ENCODE measurements around the gene IGF1. TPM values are rescaled to one million over a fixed set of nuclear protein-coding genes. Genes with fewer than 3 reads are reported as not detected.

Gene IGF1
- polyA plus RNA-seq, 1 of the 3 experiments (the other 2 are of a cell fraction), result 0.07 TPM

GRCh38 chr12:102468261-102468915, 12.0 kb downstream of the IGF1 start:
- Histone ChIP-seq H3F3A (replicated peaks; ENCODE audit: insufficient read depth) (peaks cover 1% of the 10 kb centered on the region), H3K4me2 (no peak overlapping the region), H4K20me1 (ENCODE audit: insufficient read depth) (no peaks in the 10 kb centered on the region), H3K9me2 (no peaks in the 10 kb centered on the region), H3K27me3 (ENCODE audit: insufficient read depth) (no peaks in the 10 kb centered on the region), H3K9me3 (no peaks in the 10 kb centered on the region), H3K9ac (no peak overlapping the region), H2AFZ (ENCODE audit: low read depth) (no peak overlapping the region), H3K4me3 (ENCODE audit: low read depth in 2 of 2, low read length in 1 of 2) (no peak overlapping the region), H3K27ac (ENCODE audit: low read depth in 2 of 2, low read length in 1 of 2) (no peak overlapping the region), H3K36me3 (replicated peaks in 1 of 2; ENCODE audit: control insufficient read depth in 1 of 2, insufficient read depth in 2 of 2, low read length in 1 of 2) (no peaks in the 10 kb centered on the region), H3K4me1 (ENCODE audit: control insufficient read depth in 1 of 2, insufficient read depth in 2 of 2, low read depth in 1 of 2, low read length in 1 of 2) (no peaks in the 10 kb centered on the region), H3K79me2 (ENCODE audit: insufficient read depth) (no peaks in the 10 kb centered on the region)
- CTCF ChIA-PET, result interaction anchor here (0.6 to 1.4 kb wide), 2 partner anchors 14 to 1068 kb away, joined by 3 to 5 read pairs; no protein-coding TSS in a partner anchor
- no peak for DNase-seq
- TF ChIP-seq TCF12 (IDR thresholded peaks at IDR 0.05) (peak; percentile 7; the same call in 1 of the 2 replicates), YY1 (IDR thresholded peaks at IDR 0.05; ENCODE audit: low read depth) (no peak)
- 15% methylated on average over 5 of the region's 5 CpGs for WGBS (ENCODE audit: low lambda C conversion rate)
- POLR2A ChIA-PET, result no interaction called here

- DNase-seq, result no peak
- peaks cover 0 to 5% of the 10 kb centered on the region in 2 experiments; a peak in 1 of 4 replicates for H3K4me1 ChIP-seq (ENCODE audit: control insufficient read depth in 1 of 2, insufficient read depth in 2 of 2, low read depth in 1 of 2, low read length in 1 of 2)
- no peaks in the 10 kb centered on the region for H3K9me3 ChIP-seq
- no peaks in the 10 kb centered on the region for H3K36me3 ChIP-seq (replicated peaks in 1 of 2; ENCODE audit: control insufficient read depth in 1 of 2, insufficient read depth in 2 of 2, low read length in 1 of 2)
- no peaks in the 10 kb centered on the region for H3K79me2 ChIP-seq (ENCODE audit: insufficient read depth)
- H3K27ac ChIP-seq (ENCODE audit: low read depth in 2 of 2, low read length in 1 of 2), result no peak overlapping the region
- 26% methylated on average over 9 of the region's 9 CpGs for WGBS (ENCODE audit: low lambda C conversion rate)
- no peak overlapping the region for H2AFZ ChIP-seq (ENCODE audit: low read depth)
- H3F3A ChIP-seq (replicated peaks; ENCODE audit: insufficient read depth), result peaks cover 12% of the 10 kb centered on the region
- H3K9ac ChIP-seq, result no peak overlapping the region
- ChIA-PET CTCF (no interaction called here), POLR2A (no interaction called here)
- H3K9me2 ChIP-seq, result no peaks in the 10 kb centered on the region
- H4K20me1 ChIP-seq (ENCODE audit: insufficient read depth), result no peaks in the 10 kb centered on the region
- H3K27me3 ChIP-seq (ENCODE audit: insufficient read depth), result no peaks in the 10 kb centered on the region
- no peak overlapping the region for H3K4me3 ChIP-seq (ENCODE audit: low read depth in 2 of 2, low read length in 1 of 2)
- H3K4me2 ChIP-seq, result no peak overlapping the region
- no peak for TF ChIP-seq TEAD4 (IDR thresholded peaks at IDR 0.05; ENCODE audit: borderline replicate concordance, insufficient read depth)
- TF ChIP-seq EP300 (IDR thresholded peaks at IDR 0.05; ENCODE audit: borderline replicate concordance in 1 of 2, low read depth in 1 of 2, low read length in 1 of 2), result no peak
- no peak for TF ChIP-seq EZH2phosphoT487 (IDR thresholded peaks at IDR 0.05; ENCODE audit: borderline replicate concordance, low read depth)
- no peak for TF ChIP-seq NRF1 (IDR thresholded peaks at IDR 0.05; ENCODE audit: low read depth, low read length)
- no peak for TF ChIP-seq RAD21 (IDR thresholded peaks at IDR 0.05; ENCODE audit: low read length)
- no peak for TF ChIP-seq USF2 (IDR thresholded peaks at IDR 0.05; ENCODE audit: borderline replicate concordance, low read depth, low read length)
- no peak for TF ChIP-seq RFX5 (IDR thresholded peaks at IDR 0.05; ENCODE audit: low read length)
- TF ChIP-seq PBX3 (IDR thresholded peaks at IDR 0.05), result no peak
- TF ChIP-seq JUND (IDR thresholded peaks at IDR 0.05), result no peak
- TF ChIP-seq REST (IDR thresholded peaks at IDR 0.05; ENCODE audit: low read depth, low read length), result no peak
- no peak for TF ChIP-seq CTCF (IDR thresholded peaks at IDR 0.05)
- no peak for TF ChIP-seq GABPA (IDR thresholded peaks at IDR 0.05; ENCODE audit: low read depth)
- TF ChIP-seq FOSL2 (IDR thresholded peaks at IDR 0.05; ENCODE audit: borderline replicate concordance, low read depth), result no peak
- TF ChIP-seq FOXM1 (IDR thresholded peaks at IDR 0.05; ENCODE audit: low read depth), result no peak
- no peak for TF ChIP-seq POLR2AphosphoS5 (IDR thresholded peaks at IDR 0.05; ENCODE audit: low read depth, low read length)
- TF ChIP-seq YY1 (IDR thresholded peaks at IDR 0.05; ENCODE audit: low read depth), result no peak
- no peak for TF ChIP-seq RCOR1 (IDR thresholded peaks at IDR 0.05; ENCODE audit: low read length)
- TF ChIP-seq SMC3 (IDR thresholded peaks at IDR 0.05; ENCODE audit: low read depth, low read length), result no peak
Observed at GRCh38 chr12:102465762-102466560, 14.4 kb downstream of the IGF1 start.

All from SK-N-SH (cell line).